Measurements from ENCODE around the gene LCP1. TPM values are rescaled to one million over a fixed set of nuclear protein-coding genes. Genes with fewer than 3 reads are reported as not detected.

The LCP1 gene
- total and polyA plus RNA-seq, 2 donors from 2014 or later, result 5.6 to 73.5 TPM

DNA sequence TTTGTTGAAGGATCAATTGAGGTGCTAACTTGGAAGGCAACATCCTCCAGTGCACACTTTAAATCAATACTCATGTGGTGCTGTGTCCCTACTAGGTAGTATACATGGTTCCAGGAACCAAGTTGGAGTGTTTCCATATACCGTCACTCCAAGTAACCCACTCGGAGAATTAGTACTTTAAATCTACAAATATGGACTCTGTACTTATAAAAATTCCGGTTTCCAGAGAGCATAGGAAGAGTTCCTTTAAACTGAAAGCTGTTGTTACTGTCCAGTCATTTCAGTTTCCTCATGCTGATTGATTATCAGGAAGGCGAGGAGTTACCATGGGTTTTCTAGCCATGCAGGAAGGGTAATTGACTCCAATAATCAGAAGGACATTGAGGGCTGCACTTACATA, 84.3 kb downstream of the LCP1 start:
- no peaks in the 10 kb centered on the region for H3K9me3 ChIP-seq (ENCODE audit: control insufficient read depth in 2 of 3, insufficient read depth in 1 of 3, low read length in 3 of 3)
- TF ChIP-seq, protein P1, sequence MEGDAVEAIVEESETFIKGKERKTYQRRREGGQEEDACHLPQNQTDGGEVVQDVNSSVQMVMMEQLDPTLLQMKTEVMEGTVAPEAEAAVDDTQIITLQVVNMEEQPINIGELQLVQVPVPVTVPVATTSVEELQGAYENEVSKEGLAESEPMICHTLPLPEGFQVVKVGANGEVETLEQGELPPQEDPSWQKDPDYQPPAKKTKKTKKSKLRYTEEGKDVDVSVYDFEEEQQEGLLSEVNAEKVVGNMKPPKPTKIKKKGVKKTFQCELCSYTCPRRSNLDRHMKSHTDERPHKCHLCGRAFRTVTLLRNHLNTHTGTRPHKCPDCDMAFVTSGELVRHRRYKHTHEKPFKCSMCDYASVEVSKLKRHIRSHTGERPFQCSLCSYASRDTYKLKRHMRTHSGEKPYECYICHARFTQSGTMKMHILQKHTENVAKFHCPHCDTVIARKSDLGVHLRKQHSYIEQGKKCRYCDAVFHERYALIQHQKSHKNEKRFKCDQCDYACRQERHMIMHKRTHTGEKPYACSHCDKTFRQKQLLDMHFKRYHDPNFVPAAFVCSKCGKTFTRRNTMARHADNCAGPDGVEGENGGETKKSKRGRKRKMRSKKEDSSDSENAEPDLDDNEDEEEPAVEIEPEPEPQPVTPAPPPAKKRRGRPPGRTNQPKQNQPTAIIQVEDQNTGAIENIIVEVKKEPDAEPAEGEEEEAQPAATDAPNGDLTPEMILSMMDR (IDR thresholded peaks at IDR 0.05; ENCODE audit: borderline replicate concordance, extremely low read depth, insufficient read depth), result no peak
- intact Hi-C loops (cut with DNase I), result no loop called here
- FAIRE-seq (no peak), DNase-seq (no peak)
- no peaks in the 10 kb centered on the region for H3K36me3 ChIP-seq (ENCODE audit: control insufficient read depth in 2 of 3, insufficient read depth in 3 of 3, low read length in 3 of 3)
- H3K27ac ChIP-seq (ENCODE audit: low read depth in 2 of 2, low read length in 2 of 2), result no peak overlapping the region
- H3K4me3 ChIP-seq (ENCODE audit: low read length in 3 of 3), result no peak overlapping the region
- H3K9ac ChIP-seq (ENCODE audit: low read length in 3 of 3), result no peak overlapping the region
- H3K4me1 ChIP-seq (ENCODE audit: control insufficient read depth in 2 of 3, insufficient read depth in 2 of 3, low read depth in 1 of 3, low read length in 3 of 3), result no peaks in the 10 kb centered on the region
- H3K27me3 ChIP-seq (ENCODE audit: control insufficient read depth, insufficient read depth, low read length), result no peaks in the 10 kb centered on the region

DNA sequence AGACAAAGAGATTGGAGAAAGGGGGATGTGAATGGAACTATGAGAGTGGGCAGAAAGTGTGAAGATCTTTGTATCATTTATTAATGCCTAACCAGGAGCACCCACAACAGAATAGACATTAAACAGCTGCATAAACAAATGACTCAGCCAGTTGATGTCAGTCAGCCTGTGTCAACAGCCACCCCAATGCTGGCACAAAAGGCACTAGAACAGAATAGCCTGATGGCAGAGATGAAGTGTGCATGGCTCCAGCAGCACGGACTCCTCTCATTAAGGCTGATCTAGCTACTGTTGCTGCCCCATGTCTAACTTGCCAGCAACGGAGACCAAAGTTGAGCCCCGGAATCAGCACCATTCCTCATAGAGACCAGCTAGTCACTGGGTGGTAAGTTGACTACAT, 85.0 kb downstream of the LCP1 start:
- intact Hi-C loops (cut with DNase I), result no loop called here
- TF ChIP-seq, protein P1 (IDR thresholded peaks at IDR 0.05; ENCODE audit: borderline replicate concordance, extremely low read depth, insufficient read depth), result no peak
- no peak overlapping the region for H3K4me3 ChIP-seq (ENCODE audit: low read length in 3 of 3)
- no peaks in the 10 kb centered on the region for H3K4me1 ChIP-seq (ENCODE audit: control insufficient read depth in 2 of 3, insufficient read depth in 2 of 3, low read depth in 1 of 3, low read length in 3 of 3)
- no peak for FAIRE-seq
- H3K27ac ChIP-seq (ENCODE audit: low read depth in 2 of 2, low read length in 2 of 2), result no peak overlapping the region
- no peak for DNase-seq
- no peaks in the 10 kb centered on the region for H3K36me3 ChIP-seq (ENCODE audit: control insufficient read depth in 2 of 3, insufficient read depth in 3 of 3, low read length in 3 of 3)
- no peaks in the 10 kb centered on the region for H3K9me3 ChIP-seq (ENCODE audit: control insufficient read depth in 2 of 3, insufficient read depth in 1 of 3, low read length in 3 of 3)
- no peak overlapping the region for H3K9ac ChIP-seq (ENCODE audit: low read length in 3 of 3)
- no peaks in the 10 kb centered on the region for H3K27me3 ChIP-seq (ENCODE audit: control insufficient read depth, insufficient read depth, low read length)

GRCh38 chr13:46094478-46094877, 87.5 kb downstream of the LCP1 start:
- TF ChIP-seq, protein P1 (IDR thresholded peaks at IDR 0.05; ENCODE audit: borderline replicate concordance, extremely low read depth, insufficient read depth), result no peak
- FAIRE-seq (no peak), DNase-seq (no peak)
- H3K9ac ChIP-seq (ENCODE audit: low read length in 3 of 3), result no peak overlapping the region
- H3K9me3 ChIP-seq (ENCODE audit: control insufficient read depth in 2 of 3, insufficient read depth in 1 of 3, low read length in 3 of 3), result no peaks in the 10 kb centered on the region
- intact Hi-C loops (cut with DNase I), result no loop called here
- H3K27me3 ChIP-seq (ENCODE audit: control insufficient read depth, insufficient read depth, low read length), result no peaks in the 10 kb centered on the region
- H3K4me3 ChIP-seq (ENCODE audit: low read length in 3 of 3), result no peak overlapping the region
- H3K27ac ChIP-seq (ENCODE audit: low read depth in 2 of 2, low read length in 2 of 2), result no peak overlapping the region
- H3K36me3 ChIP-seq (ENCODE audit: control insufficient read depth in 2 of 3, insufficient read depth in 3 of 3, low read length in 3 of 3), result no peaks in the 10 kb centered on the region
- H3K4me1 ChIP-seq (ENCODE audit: control insufficient read depth in 2 of 3, insufficient read depth in 2 of 3, low read depth in 1 of 3, low read length in 3 of 3), result no peaks in the 10 kb centered on the region
